HG02943 (cell line): ENCODE data around the gene HIGD2A.
A peak's percentile ranks its signal among the peaks of the same experiment; 100 is the strongest.

Experiments
- ATAC-seq: cut with Tn5 transposase; IDR thresholded peaks from one replicate; pipeline ENCODE4 v1.9.1; 2021; ENCODE audit warnings: mild to moderate bottlenecking, low read depth, moderate library complexity; ENCODE audit not compliant: unreplicated experiment

HIGD2A gene

GRCh38 chr5:176368726-176369125 lies 19.8 kb upstream of the HIGD2A start:
- ATAC-seq = no peak

DNA sequence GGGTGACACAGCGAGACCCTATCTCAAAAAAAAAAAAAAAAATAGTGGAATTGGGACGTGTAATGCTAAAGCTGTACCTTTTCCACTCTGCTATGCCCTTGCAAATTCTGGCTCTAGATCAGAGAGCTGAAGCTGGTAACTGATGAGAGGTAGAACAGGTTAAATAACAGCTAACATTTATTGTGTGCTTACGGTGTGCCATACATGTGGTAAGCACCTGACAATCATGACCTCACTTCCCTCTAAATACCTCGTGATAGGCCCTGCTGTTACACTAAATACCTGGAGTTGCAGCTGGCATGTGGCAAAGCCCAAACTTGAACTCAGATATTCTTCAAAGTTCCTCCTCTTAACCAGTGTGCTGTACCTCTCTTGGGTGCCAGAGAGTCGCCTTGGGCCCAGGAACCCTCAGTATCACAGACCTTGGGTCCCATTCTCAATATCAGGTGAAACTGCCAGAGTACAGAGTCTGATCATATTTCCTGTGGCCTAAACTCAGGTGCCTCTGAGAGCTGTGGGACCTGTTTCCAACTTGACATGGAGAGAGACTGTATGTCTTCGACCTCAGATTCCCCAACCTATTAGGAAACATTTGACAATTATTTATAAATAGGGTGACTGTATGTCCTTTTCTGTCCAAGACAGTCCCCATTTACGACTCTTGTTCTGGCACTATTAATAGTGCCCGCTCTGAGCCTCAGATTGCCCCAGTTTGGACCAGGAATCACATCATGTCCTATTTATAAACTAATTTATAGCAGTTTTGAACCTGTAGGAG lies 18.4 kb upstream of the HIGD2A start:
- ATAC-seq = no peak

DNA sequence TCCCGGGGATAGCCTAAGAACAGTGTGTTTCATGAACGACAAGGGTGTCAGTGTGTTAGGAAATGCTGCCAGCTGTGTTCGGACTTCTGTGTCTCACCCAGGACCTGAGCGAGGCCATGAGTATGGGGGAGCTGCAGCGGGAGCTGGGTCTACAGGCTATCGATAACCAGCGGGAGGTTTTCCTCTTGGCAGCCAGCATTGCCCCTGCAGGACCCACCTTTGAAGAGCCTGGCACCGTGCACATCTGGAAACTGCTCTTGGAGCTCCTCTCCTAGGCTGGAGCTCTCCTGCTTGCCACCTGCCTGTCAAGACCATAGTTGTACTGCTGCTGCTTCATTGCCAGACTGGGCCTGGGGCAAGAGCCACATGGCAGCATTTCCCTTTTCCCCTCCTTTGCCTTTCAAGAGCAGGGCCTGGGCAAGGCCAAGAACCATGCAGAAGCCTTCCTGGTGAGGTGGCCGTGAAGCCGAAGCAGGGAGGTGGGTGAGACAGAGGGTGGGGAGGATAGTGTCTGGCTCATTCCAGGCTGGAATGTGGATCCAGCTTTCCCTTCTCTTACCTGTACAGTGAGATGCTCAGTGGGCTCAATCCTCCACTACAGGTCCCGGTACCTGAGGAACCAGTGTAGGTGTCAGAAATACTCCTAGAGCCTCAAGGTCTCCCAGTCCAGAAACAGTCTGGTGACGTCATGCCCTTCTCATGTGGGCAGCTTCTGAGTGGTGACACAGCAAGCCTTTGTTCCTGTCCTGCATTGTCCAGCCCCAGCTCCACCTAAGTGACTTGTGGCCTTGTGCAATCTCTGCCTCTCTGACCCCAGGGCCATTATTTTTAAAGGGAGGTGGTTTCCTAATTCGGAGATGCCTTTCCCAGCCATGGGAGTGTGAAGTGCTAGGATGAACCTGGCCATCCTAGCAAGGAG lies 16.7 kb upstream of the HIGD2A start:
- no peak for ATAC-seq

DNA sequence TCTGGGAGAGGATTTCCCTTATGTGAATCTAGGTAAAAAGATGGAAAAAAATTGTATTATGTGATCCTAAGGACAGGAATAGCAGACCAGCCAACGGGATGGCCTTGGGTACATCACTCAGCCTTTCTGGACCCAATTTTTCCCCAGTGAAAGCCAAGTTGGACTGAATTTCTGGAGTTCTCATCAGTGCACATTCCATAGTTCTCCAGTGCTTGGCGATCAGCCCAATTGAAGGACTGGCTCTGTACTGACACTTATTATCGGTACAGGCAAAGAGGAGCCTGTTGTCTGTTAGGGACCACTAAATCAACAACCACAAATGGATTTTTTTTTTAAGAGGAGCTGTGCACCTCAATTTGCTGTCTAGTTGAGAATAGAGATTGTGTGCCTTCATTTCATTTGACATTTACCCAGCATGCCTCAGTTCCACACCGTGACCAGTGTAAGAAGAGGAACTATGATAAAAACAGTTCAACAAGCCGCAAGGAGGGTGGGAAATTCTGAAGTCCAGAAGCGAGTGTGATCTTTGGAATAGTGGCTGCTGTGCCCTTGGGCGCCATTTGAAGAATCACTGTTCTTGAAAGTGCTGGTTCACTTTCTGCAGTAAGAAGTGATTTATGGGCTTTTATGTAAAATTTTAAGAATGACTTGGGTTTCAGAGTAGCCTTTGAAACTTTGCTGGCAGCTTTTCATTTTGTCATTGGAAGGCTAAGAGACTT lies 15.3 kb upstream of the HIGD2A start:
- ATAC-seq = no peak

GRCh38 chr5:176379881-176380280 lies 8.7 kb upstream of the HIGD2A start:
- no peak for ATAC-seq

- no peak for ATAC-seq
Observed at GRCh38 chr5:176381423-176381822, 7.1 kb upstream of the HIGD2A start.

- no peak for ATAC-seq
Observed at GRCh38 chr5:176381979-176382378, 6.6 kb upstream of the HIGD2A start.

- ATAC-seq = no peak
Observed at GRCh38 chr5:176382721-176383120, 5.8 kb upstream of the HIGD2A start.

DNA sequence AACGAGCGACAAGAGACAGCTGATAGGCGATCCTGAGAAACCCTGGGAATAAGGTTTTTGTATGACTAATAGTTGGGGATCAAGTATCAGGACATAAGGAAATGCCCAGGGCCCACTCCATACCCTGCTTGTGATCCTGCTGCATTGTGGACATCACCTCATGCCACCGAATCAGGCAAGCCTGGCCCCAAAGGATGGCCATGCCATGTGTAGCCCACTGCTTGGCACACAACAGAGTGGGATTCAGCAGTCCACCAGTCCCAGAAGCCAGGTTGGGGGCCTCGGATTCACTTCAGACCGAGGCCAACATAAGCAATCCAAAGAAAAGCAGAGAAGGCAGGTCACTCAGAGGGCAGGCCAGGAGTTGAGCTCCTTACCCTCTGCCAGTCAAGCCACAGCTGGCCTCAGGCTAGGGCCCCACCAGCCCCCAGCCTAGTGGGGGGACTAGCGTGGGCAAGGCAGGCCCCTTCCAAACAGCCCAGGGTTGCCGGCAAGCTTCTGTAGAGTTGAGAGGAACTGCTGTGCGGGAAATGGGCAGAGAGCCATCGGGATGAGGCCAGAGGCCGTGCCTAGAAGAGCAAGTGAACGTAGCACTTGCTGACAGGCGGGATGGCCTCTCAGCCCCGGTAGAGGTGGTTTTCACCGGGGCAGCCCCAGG lies 5.2 kb upstream of the HIGD2A start:
- ATAC-seq = no peak

- ATAC-seq = no peak
Observed at GRCh38 chr5:176383961-176384360, 4.6 kb upstream of the HIGD2A start.

GRCh38 chr5:176384366-176384930 lies 4.1 kb upstream of the HIGD2A start:
- no peak for ATAC-seq

GRCh38 chr5:176384991-176385390 lies 3.6 kb upstream of the HIGD2A start:
- no peak for ATAC-seq

- ATAC-seq = no peak
Observed at GRCh38 chr5:176386491-176386890, 2.1 kb upstream of the HIGD2A start.

DNA sequence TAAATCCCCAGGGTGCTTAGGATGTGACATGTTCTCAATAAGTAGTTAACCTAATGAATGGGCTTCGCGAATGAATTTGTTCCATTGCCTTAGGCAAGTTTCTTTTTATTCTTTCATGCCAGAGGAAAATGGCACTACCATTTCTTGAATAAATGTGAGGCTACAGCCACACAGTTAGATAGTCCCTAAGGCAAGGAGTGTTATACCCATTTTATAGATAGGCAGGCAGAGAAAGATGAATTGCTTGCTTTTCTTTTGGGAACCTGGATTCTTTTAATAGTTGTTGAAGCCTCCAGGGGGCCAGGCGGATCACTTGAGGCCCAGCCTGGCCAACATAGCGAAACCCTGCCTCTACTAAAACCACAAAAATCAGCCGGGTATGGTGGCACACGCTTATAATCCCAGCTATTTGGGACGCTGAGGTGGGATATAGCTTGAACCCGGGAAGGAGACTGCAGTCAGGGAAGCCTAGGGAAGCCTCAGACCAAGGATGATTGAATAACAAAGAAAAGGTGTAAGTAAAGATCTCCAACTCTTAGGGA lies 1.1 kb upstream of the HIGD2A start:
- ATAC-seq = no peak

- ATAC-seq = no peak
Observed at GRCh38 chr5:176388003-176388443, 528 bp upstream of the HIGD2A start.

GRCh38 chr5:176389135-176390123 lies 878 bp downstream of the HIGD2A start:
- peak; percentile 31 for ATAC-seq

DNA sequence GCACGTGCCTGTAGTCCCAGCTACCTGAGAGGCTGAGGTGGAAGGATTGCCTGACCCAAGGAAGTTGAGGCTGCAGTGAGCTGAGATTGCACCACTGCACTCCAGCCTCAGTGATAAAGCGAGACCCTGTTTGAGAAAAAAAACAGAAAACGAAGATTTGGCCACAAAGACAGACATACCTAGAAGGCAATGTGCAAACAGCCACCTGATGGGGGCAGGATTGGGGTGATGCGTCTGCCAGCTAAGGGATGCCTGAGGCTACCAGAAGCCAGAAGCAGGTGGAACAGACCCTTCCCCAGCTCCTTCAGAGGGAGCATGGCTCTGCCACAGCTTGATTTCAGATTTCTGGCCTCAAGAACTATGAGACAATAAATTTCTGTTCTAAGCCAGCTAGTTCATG lies 2.9 kb downstream of the HIGD2A start:
- no peak for ATAC-seq

- ATAC-seq = no peak
Observed at GRCh38 chr5:176391999-176392398, 3.4 kb downstream of the HIGD2A start.

GRCh38 chr5:176392526-176392925 lies 4.0 kb downstream of the HIGD2A start:
- ATAC-seq = no peak
